ENCODE results near the gene MMAB.

GRCh38 chr12:109537136-109537535, 36.2 kb downstream of the MMAB start:
- no peak for TF ChIP-seq CTCF (conservative IDR thresholded peaks at IDR 0.05)
- no peak for TF ChIP-seq ZFX (IDR thresholded peaks at IDR 0.05)
